GM18498 (cell line): Measurements from ENCODE around the gene PROSER3.
"Not testable (repeated sequence)": the region's sequence is repeated elsewhere in the genome, so short reads cannot be mapped to it uniquely, and the experiment has no call there.

Experiments used
- ATAC-seq: cut with Tn5 transposase; IDR thresholded peaks from one replicate; pipeline ENCODE4 v1.9.1; 2021; ENCODE audit warnings: mild to moderate bottlenecking, moderate library complexity; ENCODE audit not compliant: unreplicated experiment

The PROSER3 gene

GRCh38 chr19:35722461-35722860 lies 35.5 kb upstream of the PROSER3 start:
- no peak for ATAC-seq

DNA sequence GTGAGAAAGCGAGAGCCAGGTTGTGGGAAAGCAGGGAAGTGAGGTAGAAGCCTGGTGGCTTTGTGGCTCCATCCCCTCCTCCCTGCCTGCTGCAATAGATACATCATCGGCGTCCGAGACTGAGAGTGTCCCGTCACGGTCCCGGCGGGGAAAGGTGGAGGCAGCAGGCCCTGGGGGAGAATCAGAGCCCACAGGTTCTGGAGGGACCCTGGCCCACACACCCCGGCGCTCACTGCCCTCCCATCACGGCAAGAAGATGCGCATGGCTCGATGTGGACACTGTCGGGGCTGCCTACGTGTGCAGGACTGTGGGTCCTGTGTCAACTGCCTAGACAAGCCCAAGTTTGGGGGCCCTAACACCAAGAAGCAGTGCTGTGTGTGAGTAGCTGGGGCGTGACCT lies 35.1 kb upstream of the PROSER3 start:
- no peak for ATAC-seq

- ATAC-seq: no peak
Measured at GRCh38 chr19:35723671-35724070, 34.3 kb upstream of the PROSER3 start.

- not testable (repeated sequence) for ATAC-seq
Measured at GRCh38 chr19:35724132-35724531, 33.8 kb upstream of the PROSER3 start.

DNA sequence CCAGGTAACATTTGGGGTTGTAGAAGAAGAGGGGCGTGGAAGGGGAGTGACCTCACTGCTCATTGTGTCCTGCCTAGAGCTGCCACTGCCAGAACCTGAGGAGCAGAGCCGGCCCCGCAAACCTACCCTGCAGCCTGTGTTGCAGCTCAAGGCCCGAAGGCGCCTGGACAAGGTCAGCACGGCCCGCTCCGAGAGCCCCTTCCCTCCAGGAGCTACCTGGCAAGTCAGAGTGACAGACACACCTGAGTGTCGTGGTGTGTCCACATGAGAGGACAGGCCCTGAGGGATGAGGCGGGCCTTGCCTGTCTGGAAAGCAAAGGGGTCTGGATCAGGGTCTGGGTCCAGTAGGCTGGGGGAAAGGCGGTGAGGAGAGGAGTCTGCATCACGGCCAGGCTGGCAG lies 33.4 kb upstream of the PROSER3 start:
- ATAC-seq: no peak

- no peak for ATAC-seq
Measured at GRCh38 chr19:35725216-35725861, 32.6 kb upstream of the PROSER3 start.

- ATAC-seq: no peak
Measured at GRCh38 chr19:35727053-35727955, 30.7 kb upstream of the PROSER3 start.

GRCh38 chr19:35727956-35728706 lies 29.8 kb upstream of the PROSER3 start:
- ATAC-seq: no peak

DNA sequence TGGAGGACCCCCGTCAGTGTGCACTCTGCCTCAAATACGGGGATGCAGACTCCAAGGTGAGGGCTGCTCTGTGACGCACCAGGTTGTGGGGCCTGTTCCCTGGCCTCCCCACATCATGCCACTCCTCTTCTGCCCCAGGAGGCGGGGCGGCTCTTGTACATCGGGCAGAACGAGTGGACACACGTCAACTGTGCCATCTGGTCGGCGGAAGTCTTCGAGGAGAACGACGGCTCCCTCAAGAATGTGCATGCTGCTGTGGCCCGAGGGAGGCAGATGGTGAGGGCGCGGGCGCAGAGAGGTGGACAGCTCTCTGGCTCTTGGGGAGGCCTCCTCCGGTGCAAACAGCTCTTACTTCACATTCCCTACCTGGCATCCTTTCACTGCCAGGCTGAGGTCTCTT lies 29.0 kb upstream of the PROSER3 start:
- no peak for ATAC-seq

GRCh38 chr19:35729763-35730162 lies 28.2 kb upstream of the PROSER3 start:
- ATAC-seq: no peak

DNA sequence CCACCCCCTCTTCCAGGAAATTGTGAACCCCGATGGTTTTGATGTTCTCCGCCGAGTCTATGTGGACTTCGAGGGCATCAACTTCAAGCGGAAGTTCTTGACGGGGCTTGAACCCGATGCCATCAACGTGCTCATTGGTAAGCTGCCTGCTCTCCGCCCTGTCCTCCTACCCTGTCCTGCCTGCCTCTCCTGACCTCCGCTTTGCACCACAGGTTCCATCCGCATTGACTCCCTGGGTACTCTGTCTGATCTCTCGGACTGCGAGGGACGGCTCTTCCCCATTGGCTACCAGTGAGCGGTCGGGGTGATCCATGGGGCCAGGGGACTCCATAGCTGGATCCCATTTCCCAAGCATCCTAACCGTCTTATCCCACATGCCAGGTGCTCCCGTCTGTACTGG lies 27.6 kb upstream of the PROSER3 start:
- ATAC-seq: no peak

DNA sequence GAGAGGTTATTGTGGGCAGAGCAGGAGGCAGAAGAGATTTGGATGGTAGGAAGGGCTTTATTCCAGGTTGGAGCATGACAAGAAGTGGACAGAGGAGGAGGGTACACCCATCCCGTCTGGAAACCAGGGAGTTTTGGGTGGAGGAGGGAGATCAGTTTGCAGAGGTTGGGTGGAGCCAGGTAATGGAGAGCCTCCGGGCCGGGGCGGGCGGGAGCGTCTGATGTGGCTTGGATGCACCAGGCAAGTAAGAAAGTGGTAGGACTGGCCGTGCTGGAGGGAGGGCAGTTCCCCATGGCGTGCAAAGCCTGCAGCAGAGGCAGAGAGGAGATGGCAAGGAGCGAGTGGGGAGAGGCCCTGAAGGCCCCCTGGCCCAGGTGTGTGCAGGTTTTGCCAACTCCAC lies 26.6 kb upstream of the PROSER3 start:
- no peak for ATAC-seq

DNA sequence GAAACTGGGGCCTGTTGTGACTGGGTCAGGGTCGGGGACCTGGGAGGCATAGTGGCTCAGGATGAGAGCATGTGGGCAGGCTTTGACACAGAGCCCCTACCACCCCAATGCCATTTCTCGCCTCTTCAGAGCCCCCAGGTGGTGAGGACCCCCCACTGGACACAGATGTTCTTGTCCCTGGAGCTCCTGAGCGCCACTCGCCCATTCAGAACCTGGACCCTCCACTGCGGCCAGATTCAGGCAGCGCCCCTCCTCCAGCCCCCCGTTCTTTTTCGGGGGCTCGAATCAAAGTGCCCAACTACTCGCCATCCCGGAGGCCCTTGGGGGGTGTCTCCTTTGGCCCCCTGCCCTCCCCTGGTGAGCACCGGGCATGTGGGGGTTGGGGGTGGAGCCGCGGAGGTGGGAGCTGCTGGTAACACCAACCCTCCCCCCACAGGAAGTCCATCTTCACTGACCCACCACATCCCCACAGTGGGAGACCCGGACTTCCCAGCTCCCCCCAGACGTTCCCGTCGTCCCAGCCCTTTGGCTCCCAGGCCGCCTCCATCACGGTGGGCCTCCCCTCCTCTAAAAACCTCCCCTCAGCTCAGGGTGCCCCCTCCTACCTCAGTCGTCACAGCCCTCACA lies 26.1 kb upstream of the PROSER3 start:
- no peak for ATAC-seq

GRCh38 chr19:35732540-35733179 lies 25.3 kb upstream of the PROSER3 start:
- no peak for ATAC-seq

GRCh38 chr19:35733180-35734125 lies 24.5 kb upstream of the PROSER3 start:
- no peak for ATAC-seq

- ATAC-seq: no peak
Measured at GRCh38 chr19:35734273-35734672, 23.7 kb upstream of the PROSER3 start.

DNA sequence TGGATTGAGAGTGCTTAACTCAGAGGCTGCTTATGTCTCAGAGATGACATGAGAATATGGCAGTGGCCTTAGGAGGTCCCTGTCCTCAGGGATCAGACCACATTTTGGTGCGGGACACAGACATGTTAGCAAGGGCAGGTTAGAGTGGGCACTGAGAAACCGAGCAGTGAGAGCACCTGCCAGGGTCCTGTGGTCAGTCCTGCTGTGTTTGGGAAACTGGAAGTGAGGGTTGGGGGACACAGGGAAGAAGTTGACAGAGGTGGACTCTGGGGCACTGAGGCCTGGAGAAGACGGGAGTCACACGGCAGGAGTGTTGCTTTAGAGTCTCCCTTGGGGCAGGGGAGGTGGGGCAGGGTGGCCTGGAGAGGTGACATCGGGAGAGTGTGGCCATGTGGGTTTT lies 23.1 kb upstream of the PROSER3 start:
- no peak for ATAC-seq

DNA sequence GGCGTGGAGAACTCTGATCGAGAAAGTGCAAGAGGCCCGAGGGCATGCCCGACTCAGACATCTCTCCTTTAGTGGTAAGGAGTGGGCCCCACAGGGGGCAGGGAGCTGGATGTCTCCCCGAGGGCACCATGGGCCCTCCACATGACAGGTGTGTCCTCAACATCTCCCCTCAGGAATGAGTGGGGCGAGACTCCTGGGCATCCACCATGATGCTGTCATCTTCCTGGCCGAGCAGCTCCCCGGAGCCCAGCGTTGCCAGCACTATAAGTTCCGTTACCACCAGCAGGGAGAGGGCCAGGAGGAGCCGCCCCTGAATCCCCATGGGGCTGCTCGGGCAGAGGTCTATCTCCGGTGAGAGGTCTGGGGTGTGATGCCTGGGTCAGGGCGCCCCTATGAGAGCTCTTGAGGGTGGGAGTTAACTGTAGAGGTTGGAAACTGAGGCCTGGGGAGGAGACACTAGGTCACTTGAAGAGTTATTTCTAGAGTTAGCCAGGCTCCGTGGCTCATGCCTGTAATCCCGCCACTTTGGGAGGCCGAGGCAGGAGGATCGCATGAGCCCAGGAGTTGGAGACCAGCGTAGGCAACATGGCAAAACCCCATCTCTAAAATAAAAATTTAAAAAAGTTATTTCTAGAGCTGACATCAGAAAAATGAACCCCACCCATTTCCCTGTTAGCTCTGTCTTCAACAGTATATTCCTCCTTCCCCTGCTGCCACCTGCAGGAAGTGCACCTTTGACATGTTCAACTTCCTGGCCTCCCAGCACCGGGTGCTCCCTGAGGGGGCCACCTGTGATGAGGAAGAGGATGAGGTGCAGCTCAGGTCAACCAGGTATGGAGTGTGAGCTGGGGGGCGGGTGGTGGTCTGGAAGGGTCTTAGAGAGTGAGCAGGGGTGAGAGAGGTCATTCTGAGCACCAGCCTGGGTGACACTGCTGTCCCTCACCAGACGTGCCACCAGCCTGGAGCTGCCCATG lies 20.8 kb upstream of the PROSER3 start:
- ATAC-seq: no peak
